ENCODE results near the gene TMEM45B. TPM values are rescaled to one million over a fixed set of nuclear protein-coding genes. Genes with fewer than 3 reads are reported as not detected.
"Not testable (repeated sequence)": the region's sequence is repeated elsewhere in the genome, so short reads cannot be mapped to it uniquely, and the experiment has no call there.

The TMEM45B gene
- total RNA-seq, 1 experiment from 2014 or later, result not detected

DNA sequence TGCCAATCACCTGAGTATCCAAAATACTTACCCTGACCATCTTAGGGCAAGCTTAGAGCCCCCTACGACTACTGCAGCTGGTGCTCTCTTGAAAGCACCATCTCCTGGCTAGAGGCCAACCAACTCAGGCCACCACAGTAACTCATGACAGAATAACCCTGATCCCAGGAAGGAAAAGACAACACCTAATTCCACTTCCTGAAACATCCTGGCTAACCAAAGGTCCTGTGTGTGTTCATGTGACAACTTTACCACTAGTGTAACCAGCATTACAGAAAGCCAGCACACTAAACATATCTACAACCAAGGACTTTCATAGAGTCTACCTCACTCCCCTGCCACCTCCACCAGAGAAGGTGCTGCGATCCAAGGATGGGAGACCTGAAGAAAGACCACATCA is 17.4 kb upstream of the TMEM45B start:
- no peak for DNase-seq (ENCODE audit: low read depth, low spot score)
- in situ Hi-C loops (cut with HindIII; ENCODE audit: low pct_unique_long_range_greater_than_20kb, low sequenced_read_pairs), result no loop called here

- DNase-seq (ENCODE audit: low read depth, low spot score); in situ Hi-C loops (cut with HindIII; ENCODE audit: low pct_unique_long_range_greater_than_20kb, low sequenced_read_pairs): not testable (repeated sequence)
Observed at GRCh38 chr11:129800162-129800561, 15.5 kb upstream of the TMEM45B start.

DNA sequence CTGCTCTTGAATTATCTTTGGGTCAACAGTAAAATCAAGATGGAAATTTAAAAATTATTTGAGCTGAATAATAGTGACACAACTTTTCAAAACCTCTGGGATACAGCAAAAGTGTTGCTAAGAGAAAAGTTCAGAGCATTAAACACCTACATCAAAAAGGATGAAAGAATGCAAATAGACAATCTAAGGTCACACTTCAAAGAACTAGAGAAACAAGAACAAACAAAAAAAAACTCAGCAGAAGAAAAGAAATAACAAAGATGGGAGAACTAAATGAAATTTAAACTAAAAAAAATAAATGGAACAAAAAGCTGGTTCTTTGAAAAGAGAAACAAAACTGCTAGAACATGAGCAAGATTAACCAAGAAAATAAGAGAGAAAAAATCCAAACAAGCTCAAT is 15.0 kb upstream of the TMEM45B start:
- no peak for DNase-seq (ENCODE audit: low read depth, low spot score)
- in situ Hi-C loops (cut with HindIII; ENCODE audit: low pct_unique_long_range_greater_than_20kb, low sequenced_read_pairs), result no loop called here

GRCh38 chr11:129803533-129803932 is 12.1 kb upstream of the TMEM45B start:
- in situ Hi-C loops (cut with HindIII; ENCODE audit: low pct_unique_long_range_greater_than_20kb, low sequenced_read_pairs), result no loop called here

GRCh38 chr11:129804012-129804411 is 11.6 kb upstream of the TMEM45B start:
- in situ Hi-C loops (cut with HindIII; ENCODE audit: low pct_unique_long_range_greater_than_20kb, low sequenced_read_pairs), result no loop called here
- no peak for DNase-seq (ENCODE audit: low read depth, low spot score)

More at GRCh38 chr11:129803533-129803932, 12.1 kb upstream of the TMEM45B start:
- no peak for DNase-seq (ENCODE audit: low read depth, low spot score)

GRCh38 chr11:129808241-129808640 is 7.4 kb upstream of the TMEM45B start:
- in situ Hi-C loops (cut with HindIII; ENCODE audit: low pct_unique_long_range_greater_than_20kb, low sequenced_read_pairs); DNase-seq (ENCODE audit: low read depth, low spot score): not testable (repeated sequence)

DNA sequence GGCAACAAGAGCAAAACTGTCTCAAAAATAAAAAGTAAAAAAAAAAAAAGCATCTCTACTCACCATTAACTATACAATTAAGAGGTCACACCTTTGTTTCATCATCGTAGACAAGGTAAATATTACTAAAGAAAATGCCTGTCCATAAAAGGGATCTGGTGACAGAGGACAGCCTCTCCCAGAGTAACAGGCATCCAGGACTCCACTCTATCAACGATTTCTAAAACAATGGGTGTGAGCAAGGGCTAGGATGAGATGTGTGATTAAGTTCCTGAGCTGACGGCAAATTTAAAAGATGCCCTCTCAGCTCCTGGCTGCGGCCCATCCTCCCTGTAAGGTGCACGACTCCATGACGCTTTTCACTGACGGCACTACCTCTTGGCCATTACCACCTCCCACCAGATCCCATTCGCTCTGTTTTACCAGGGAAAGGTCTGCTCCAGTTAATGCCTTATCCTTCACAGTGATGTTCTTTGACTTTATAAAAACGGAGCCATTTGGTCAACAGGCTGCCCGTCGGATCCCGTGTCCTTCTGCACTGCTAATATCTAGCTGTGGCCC is 2.3 kb upstream of the TMEM45B start:
- no peak for DNase-seq (ENCODE audit: low read depth, low spot score)
- in situ Hi-C loops (cut with HindIII; ENCODE audit: low pct_unique_long_range_greater_than_20kb, low sequenced_read_pairs), result no loop called here

DNA sequence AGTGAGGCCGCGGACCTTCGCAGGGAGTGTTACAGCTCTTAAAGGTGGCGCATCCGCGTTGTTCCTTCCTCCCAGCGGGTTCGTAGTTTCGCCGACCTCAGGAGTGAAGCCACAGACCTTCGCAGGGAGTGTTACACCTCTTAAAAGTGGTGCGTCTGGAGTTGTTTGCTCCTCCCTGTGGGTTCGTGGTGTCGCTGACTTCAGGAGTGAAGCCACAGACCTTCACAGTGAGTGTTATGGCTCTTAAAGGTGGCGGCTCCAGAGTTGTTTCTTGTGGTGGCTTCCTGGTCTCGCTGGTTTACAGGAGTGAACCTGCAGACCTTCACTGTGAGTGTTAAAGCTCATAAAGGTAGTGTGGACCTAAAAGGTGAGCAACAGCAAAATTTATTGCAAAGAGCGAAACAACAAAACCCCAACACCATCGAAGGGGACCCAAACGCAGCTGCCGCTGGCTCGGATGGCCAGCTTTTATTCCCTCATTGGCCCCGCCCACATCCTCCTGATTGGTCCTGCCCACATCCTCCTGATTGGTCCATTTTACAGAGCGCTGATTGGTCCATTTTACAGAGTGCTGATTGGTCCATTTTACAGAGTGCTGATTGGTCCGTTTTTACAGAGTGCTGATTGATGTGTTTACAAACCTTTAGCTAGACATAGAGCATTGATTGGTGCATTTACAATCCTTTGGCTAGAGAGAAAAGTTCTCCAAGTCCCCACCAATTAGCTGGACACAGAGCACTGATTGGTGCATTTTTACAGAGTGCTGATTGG is 1.2 kb upstream of the TMEM45B start:
- peak; percentile 8 for DNase-seq (ENCODE audit: low read depth, low spot score)
- in situ Hi-C loops (cut with HindIII; ENCODE audit: low pct_unique_long_range_greater_than_20kb, low sequenced_read_pairs), result no loop called here

DNA sequence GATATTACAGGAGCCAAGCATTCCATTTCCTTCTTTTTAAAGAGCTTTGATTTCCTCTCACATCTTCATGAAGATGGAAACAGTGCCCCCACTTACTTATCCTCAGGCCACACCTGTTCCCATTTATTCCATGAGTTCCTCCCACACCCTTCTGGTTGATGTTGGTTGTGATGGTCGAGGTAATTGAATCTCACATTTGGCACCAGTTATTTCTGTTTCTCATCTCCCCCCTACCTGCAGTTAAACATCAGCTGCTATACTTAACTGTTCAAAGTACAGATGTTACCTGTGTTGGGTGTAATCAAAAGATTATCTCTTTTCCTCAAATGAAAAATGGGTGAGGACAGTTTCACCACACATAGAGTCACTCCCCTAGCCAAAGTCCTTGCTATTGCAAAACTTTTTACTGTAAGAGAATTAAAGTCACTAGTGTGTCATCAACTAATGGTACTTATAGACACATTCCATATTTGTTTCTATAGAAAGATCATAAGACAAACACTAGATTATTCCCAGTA is 1.9 kb downstream of the TMEM45B start:
- in situ Hi-C loops (cut with HindIII; ENCODE audit: low pct_unique_long_range_greater_than_20kb, low sequenced_read_pairs), result no loop called here
- no peak for DNase-seq (ENCODE audit: low read depth, low spot score)

DNA sequence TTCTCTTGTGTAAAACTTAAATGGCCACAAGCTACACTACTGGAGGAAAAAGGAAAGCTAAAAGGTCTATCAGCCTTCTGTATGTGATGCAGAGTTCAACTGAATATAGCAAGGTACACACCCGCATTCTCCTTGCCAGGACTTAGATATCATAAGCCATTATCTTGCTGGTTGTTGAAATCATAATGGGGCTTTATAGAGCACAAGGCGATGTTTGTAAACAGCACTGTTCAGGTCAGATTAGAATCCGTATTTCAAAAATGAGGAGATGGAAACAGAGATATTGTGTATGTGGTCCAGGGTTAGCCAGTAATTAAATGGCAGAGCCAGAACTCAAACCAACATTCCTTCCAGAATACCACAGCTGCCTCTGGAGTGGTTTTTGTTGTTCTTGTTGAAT is 2.6 kb downstream of the TMEM45B start:
- in situ Hi-C loops (cut with HindIII; ENCODE audit: low pct_unique_long_range_greater_than_20kb, low sequenced_read_pairs); DNase-seq (ENCODE audit: low read depth, low spot score): not testable (repeated sequence)

- no peak for DNase-seq (ENCODE audit: low read depth, low spot score)
- in situ Hi-C loops (cut with HindIII; ENCODE audit: low pct_unique_long_range_greater_than_20kb, low sequenced_read_pairs), result no loop called here
Observed at GRCh38 chr11:129819237-129819636, 3.6 kb downstream of the TMEM45B start.

GRCh38 chr11:129820228-129820627 is 4.6 kb downstream of the TMEM45B start:
- in situ Hi-C loops (cut with HindIII; ENCODE audit: low pct_unique_long_range_greater_than_20kb, low sequenced_read_pairs), result not testable (repeated sequence)

DNA sequence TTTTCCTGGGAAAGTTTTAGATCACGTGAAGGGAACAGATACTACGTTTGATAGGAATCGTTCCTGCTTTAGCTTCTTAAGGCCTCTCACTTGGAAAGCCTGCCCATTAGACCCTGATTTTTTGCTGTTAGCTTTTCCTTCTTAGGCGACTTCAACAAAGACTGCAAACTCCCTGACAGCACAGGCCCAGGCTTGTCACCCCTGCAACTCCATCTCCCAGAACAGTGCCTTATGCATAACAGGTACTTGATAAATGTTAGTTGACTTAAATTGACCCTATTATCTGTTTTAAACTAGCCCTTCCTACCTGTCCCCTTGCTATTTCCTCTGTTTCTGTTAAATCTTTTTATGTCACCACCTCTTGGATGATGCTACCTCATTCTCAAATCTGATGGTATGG is 7.6 kb downstream of the TMEM45B start:
- DNase-seq (ENCODE audit: low read depth, low spot score); in situ Hi-C loops (cut with HindIII; ENCODE audit: low pct_unique_long_range_greater_than_20kb, low sequenced_read_pairs): not testable (repeated sequence)

More at GRCh38 chr11:129820228-129820627, 4.6 kb downstream of the TMEM45B start:
- not testable (repeated sequence) for DNase-seq (ENCODE audit: low read depth, low spot score)

GRCh38 chr11:129823799-129824198 is 8.2 kb downstream of the TMEM45B start:
- in situ Hi-C loops (cut with HindIII; ENCODE audit: low pct_unique_long_range_greater_than_20kb, low sequenced_read_pairs), result not testable (repeated sequence)

GRCh38 chr11:129825380-129825779 is 9.7 kb downstream of the TMEM45B start:
- in situ Hi-C loops (cut with HindIII; ENCODE audit: low pct_unique_long_range_greater_than_20kb, low sequenced_read_pairs), result no loop called here
- no peak for DNase-seq (ENCODE audit: low read depth, low spot score)

More at GRCh38 chr11:129823799-129824198, 8.2 kb downstream of the TMEM45B start:
- not testable (repeated sequence) for DNase-seq (ENCODE audit: low read depth, low spot score)

DNA sequence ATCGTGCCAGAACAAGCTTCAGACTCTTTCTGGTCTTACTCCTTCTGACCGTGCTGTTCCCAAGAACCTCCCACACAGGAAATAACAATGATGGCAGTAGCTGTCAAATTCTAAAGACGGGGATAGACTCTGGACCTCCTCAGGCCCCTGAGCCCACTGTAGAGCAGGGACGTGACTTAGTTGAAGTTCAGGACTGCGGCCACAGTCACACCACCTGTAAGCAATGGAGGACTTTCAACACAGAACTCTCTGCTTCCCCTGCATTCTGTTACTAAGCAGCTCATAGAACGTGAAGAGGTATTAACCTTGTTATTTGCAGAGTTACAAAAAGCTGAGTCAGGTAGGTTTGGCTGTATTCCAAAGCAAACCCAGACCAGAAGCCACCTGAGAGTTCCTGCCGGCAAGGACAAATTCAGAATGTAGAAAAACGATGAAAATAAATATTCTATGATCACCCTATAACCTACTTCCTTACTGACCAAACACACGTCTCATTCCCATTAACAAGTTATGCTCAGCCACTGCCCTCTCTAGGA is 12.7 kb downstream of the TMEM45B start:
- in situ Hi-C loops (cut with HindIII; ENCODE audit: low pct_unique_long_range_greater_than_20kb, low sequenced_read_pairs), result no loop called here
- no peak for DNase-seq (ENCODE audit: low read depth, low spot score)

DNA sequence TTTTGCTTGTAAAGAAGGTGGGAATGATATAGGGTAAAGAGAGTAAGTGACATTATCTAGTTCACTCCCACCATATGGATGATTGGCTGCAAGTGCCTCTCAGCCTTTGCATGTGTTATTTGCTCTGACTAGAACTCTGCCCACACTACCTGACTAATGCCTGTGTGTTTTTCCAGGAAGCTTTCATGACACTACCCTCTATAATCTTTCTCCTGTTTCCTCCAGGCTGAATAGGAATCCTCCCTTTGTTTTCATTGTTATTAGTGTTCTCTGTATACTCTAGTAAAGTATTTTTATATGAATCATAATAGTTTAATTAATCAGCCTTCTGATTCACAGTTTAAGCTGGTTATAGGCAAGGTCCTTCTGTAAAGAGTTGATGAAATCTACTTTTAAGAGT is 13.8 kb downstream of the TMEM45B start:
- DNase-seq (ENCODE audit: low read depth, low spot score); in situ Hi-C loops (cut with HindIII; ENCODE audit: low pct_unique_long_range_greater_than_20kb, low sequenced_read_pairs): not testable (repeated sequence)

GRCh38 chr11:129831227-129831626 is 15.6 kb downstream of the TMEM45B start:
- DNase-seq (ENCODE audit: low read depth, low spot score); in situ Hi-C loops (cut with HindIII; ENCODE audit: low pct_unique_long_range_greater_than_20kb, low sequenced_read_pairs): not testable (repeated sequence)
